Measurements from ENCODE around the gene NAXE.
"Not testable (repeated sequence)": the region's sequence is repeated elsewhere in the genome, so short reads cannot be mapped to it uniquely, and the experiment has no call there.

The NAXE gene

GRCh38 chr1:156595016-156595415, 3.4 kb downstream of the NAXE start:
- no peak for DNase-seq

GRCh38 chr1:156596426-156596825, 4.8 kb downstream of the NAXE start:
- no peak for DNase-seq

- DNase-seq, result no peak
These were observed 6.5 kb downstream of the NAXE start for GRCh38 chr1:156598125-156598524.

GRCh38 chr1:156598731-156599432, 7.3 kb downstream of the NAXE start:
- DNase-seq, result no peak

- DNase-seq, result no peak
These were observed 8.2 kb downstream of the NAXE start for GRCh38 chr1:156599811-156600210.

- DNase-seq, result no peak
These were observed 9.2 kb downstream of the NAXE start for GRCh38 chr1:156600733-156601121.

GRCh38 chr1:156601122-156601830, 9.7 kb downstream of the NAXE start, which contains the start of gene GPATCH4:
Gene GPATCH4 (minus strand): TSS chr1:156601479.
- DNase-seq, result peak; percentile 86

GRCh38 chr1:156601892-156602291, 10.3 kb downstream of the NAXE start:
- no peak for DNase-seq

- peak; percentile 37 for DNase-seq
These were observed 11.0 kb downstream of the NAXE start for GRCh38 chr1:156602557-156602993.

- DNase-seq, result not testable (repeated sequence)
These were observed 15.8 kb downstream of the NAXE start for GRCh38 chr1:156607344-156607743.

- DNase-seq, result peak; percentile 79
These were observed 16.6 kb downstream of the NAXE start for GRCh38 chr1:156608036-156608674.

GRCh38 chr1:156608981-156609380, 17.4 kb downstream of the NAXE start:
- DNase-seq, result no peak

GRCh38 chr1:156610072-156610471, 18.5 kb downstream of the NAXE start:
- DNase-seq, result not testable (repeated sequence)

- DNase-seq, result no peak
These were observed 21.1 kb downstream of the NAXE start for GRCh38 chr1:156612666-156613065.

GRCh38 chr1:156615946-156616345, 24.4 kb downstream of the NAXE start:
- peak; percentile 57 for DNase-seq

- DNase-seq, result peak; percentile 84
These were observed 24.9 kb downstream of the NAXE start for GRCh38 chr1:156616463-156616862.

GRCh38 chr1:156618853-156619581, 27.4 kb downstream of the NAXE start, which contains the start of gene HAPLN2:
Gene HAPLN2 (plus strand): TSS chr1:156619415. CDS start chr1:156623491, 4,076 bp downstream.
- DNase-seq, result peak; percentile 70

GRCh38 chr1:156619582-156619955, 28.0 kb downstream of the NAXE start:
- no peak for DNase-seq

GRCh38 chr1:156622581-156623297, 31.2 kb downstream of the NAXE start:
- no peak for DNase-seq

GRCh38 chr1:156623946-156624813, 32.6 kb downstream of the NAXE start:
- DNase-seq, result peak; percentile 34

GRCh38 chr1:156624814-156625435, 33.3 kb downstream of the NAXE start:
- DNase-seq, result no peak
